Mesendoderm (in vitro differentiated cells): ENCODE measurements around the gene SRCIN1.

ENCODE experiments used
- DNase-seq: peaks from one replicate; pipeline ENCODE4 v3.0.0; 2013
- H2AK5ac ChIP-seq: 2 replicates; pipeline ENCODE4 v1.6.1; 2013; ENCODE audit warnings: low read length, inconsistent platforms
- H2BK120ac ChIP-seq: 2 replicates; pipeline ENCODE4 v1.6.1; 2013; ENCODE audit warnings: low read depth, mild to moderate bottlenecking, low read length, moderate library complexity, mixed read lengths
- H2BK15ac ChIP-seq: replicated peaks from 2 replicates; pipeline ENCODE4 v1.6.1; 2013; ENCODE audit warnings: low read depth, mild to moderate bottlenecking, moderate library complexity
- H2BK5ac ChIP-seq: 2 replicates; pipeline ENCODE4 v1.6.1; 2013; ENCODE audit warnings: low read length, inconsistent platforms
- H3K18ac ChIP-seq: 2 replicates; pipeline ENCODE4 v1.6.1; 2013; ENCODE audit warnings: mild to moderate bottlenecking, low read length, mixed read lengths
- H3K23ac ChIP-seq: one replicate; pipeline ENCODE4 v1.6.1; 2013; ENCODE audit warnings: low read length
- H3K27ac ChIP-seq: 2 replicates; pipeline ENCODE4 v1.5.1; 2013; ENCODE audit warnings: low read depth, mild to moderate bottlenecking, inconsistent platforms, low read length, moderate library complexity
- H3K27me3 ChIP-seq: 2 replicates; pipeline ENCODE4 v1.6.1; 2013; ENCODE audit warnings: low read length, control low read depth, mild to moderate bottlenecking, inconsistent platforms; ENCODE audit not compliant: insufficient read depth, poor library complexity
- H3K36me3 ChIP-seq: 2 replicates; pipeline ENCODE4 v1.6.1; 2013; ENCODE audit warnings: low read length, inconsistent platforms; ENCODE audit not compliant: control insufficient read depth, insufficient read depth
- H3K4ac ChIP-seq: one replicate; pipeline ENCODE4 v1.6.1; 2013; ENCODE audit warnings: low read depth, mild to moderate bottlenecking, low read length, moderate library complexity
- H3K4me1 ChIP-seq: 2 replicates; pipeline ENCODE4 v1.6.1; 2013; ENCODE audit warnings: low read depth, low read length, inconsistent platforms; ENCODE audit not compliant: control insufficient read depth
- H3K4me2 ChIP-seq: 2 replicates; pipeline ENCODE4 v1.6.1; 2013; ENCODE audit warnings: low read length
- H3K4me3 ChIP-seq: 2 replicates; pipeline ENCODE4 v1.5.1; 2013; ENCODE audit warnings: mild to moderate bottlenecking, low read length
- H3K56ac ChIP-seq: one replicate; pipeline ENCODE4 v1.6.1; 2013; ENCODE audit warnings: low read length
- H3K79me1 ChIP-seq: 2 replicates; pipeline ENCODE4 v1.6.1; 2013; ENCODE audit warnings: low read length, inconsistent platforms
- H3K79me2 ChIP-seq: 2 replicates; pipeline ENCODE4 v1.6.1; 2013; ENCODE audit warnings: mild to moderate bottlenecking, low read length; ENCODE audit not compliant: control insufficient read depth, insufficient read depth
- H3K9ac ChIP-seq: 2 replicates; pipeline ENCODE4 v1.6.1; 2013; ENCODE audit warnings: low read length, inconsistent platforms
- H4K5ac ChIP-seq: one replicate; pipeline ENCODE4 v1.6.1; 2013; ENCODE audit warnings: low read length
- H4K8ac ChIP-seq: one replicate; pipeline ENCODE4 v1.6.1; 2013; ENCODE audit warnings: low read depth, mild to moderate bottlenecking, control low read depth, low read length, moderate library complexity
- WGBS: extraction: QIAGEN DNeasy Blood & Tissue Kit; methylation state at CpG from one replicate; pipeline ENCODE4 v1.1.7; 2013; ENCODE audit warnings: low lambda C conversion rate, missing lambda C conversion rate; ENCODE audit not compliant: insufficient coverage; ENCODE audit errors: extremely low coverage; 5-methylcytosine and 5-hydroxymethylcytosine counted together

The SRCIN1 gene

GRCh38 chr17:38602453-38602852 lies 3.3 kb downstream of the SRCIN1 start:
- Histone ChIP-seq H3K27me3 (peaks cover 3% of the 10 kb centered on the region), H2BK15ac (no peak overlapping the region), H2BK120ac (no peak overlapping the region), H3K4me2 (no peak overlapping the region), H2BK5ac (no peak overlapping the region), H4K8ac (no peak overlapping the region), H3K79me2 (no peaks in the 10 kb centered on the region), H3K23ac (no peak overlapping the region), H3K56ac (peak overlapping the region; percentile 44), H3K27ac (no peak overlapping the region), H3K4ac (no peak overlapping the region), H3K36me3 (no peaks in the 10 kb centered on the region), H3K79me1 (no peaks in the 10 kb centered on the region), H3K4me1 (peaks cover 11% of the 10 kb centered on the region), H3K4me3 (no peak overlapping the region), H3K9ac (no peak overlapping the region), H3K18ac (no peak overlapping the region), H4K5ac (no peak overlapping the region), H2AK5ac (no peak overlapping the region)
- no peak for DNase-seq
- WGBS = no CpG with 5 or more reads among the region's 2 CpGs

GRCh38 chr17:38601539-38602351 lies 4.0 kb downstream of the SRCIN1 start:
- H3K4me3 ChIP-seq = peak overlapping the region; percentile 17
- H4K5ac ChIP-seq = no peak overlapping the region
- no peak overlapping the region for H3K4ac ChIP-seq
- no peak overlapping the region for H3K23ac ChIP-seq
- peak overlapping the region; percentile 57 for H3K9ac ChIP-seq
- H3K18ac ChIP-seq = no peak overlapping the region
- peaks cover 11% of the 10 kb centered on the region for H3K4me1 ChIP-seq
- no peak overlapping the region for H2AK5ac ChIP-seq
- no peaks in the 10 kb centered on the region for H3K79me2 ChIP-seq
- peak overlapping the region; percentile 82 for H3K56ac ChIP-seq
- no peaks in the 10 kb centered on the region for H3K79me1 ChIP-seq
- DNase-seq = peak; percentile 86
- H3K4me2 ChIP-seq = peak overlapping the region; percentile 79
- no peaks in the 10 kb centered on the region for H3K36me3 ChIP-seq
- H2BK5ac ChIP-seq = no peak overlapping the region
- H2BK15ac ChIP-seq = peak overlapping the region; percentile 9
- H3K27ac ChIP-seq = peak overlapping the region; percentile 4
- H3K27me3 ChIP-seq = peaks cover 3% of the 10 kb centered on the region
- no peak overlapping the region for H4K8ac ChIP-seq
- WGBS = no CpG with 5 or more reads among the region's 24 CpGs
- H2BK120ac ChIP-seq = no peak overlapping the region

GRCh38 chr17:38600906-38601305 lies 4.8 kb downstream of the SRCIN1 start:
- Histone ChIP-seq H2AK5ac (no peak overlapping the region), H3K79me1 (no peaks in the 10 kb centered on the region), H2BK15ac (no peak overlapping the region), H3K18ac (no peak overlapping the region), H4K8ac (no peak overlapping the region), H3K4me3 (no peak overlapping the region), H2BK120ac (no peak overlapping the region), H3K4ac (no peak overlapping the region), H3K9ac (no peak overlapping the region), H3K27me3 (peaks cover 3% of the 10 kb centered on the region), H4K5ac (no peak overlapping the region), H3K23ac (no peak overlapping the region), H3K56ac (peak overlapping the region; percentile 6), H2BK5ac (no peak overlapping the region), H3K4me2 (no peak overlapping the region), H3K4me1 (peaks cover 11% of the 10 kb centered on the region), H3K27ac (no peak overlapping the region), H3K36me3 (no peaks in the 10 kb centered on the region), H3K79me2 (no peaks in the 10 kb centered on the region)
- WGBS = no CpG with 5 or more reads among the region's 8 CpGs
- peak; percentile 82 for DNase-seq

- H3K36me3 ChIP-seq = no peaks in the 10 kb centered on the region
- no peak overlapping the region for H2BK15ac ChIP-seq
- WGBS = no CpG with 5 or more reads among the region's 4 CpGs
- no peak overlapping the region for H3K23ac ChIP-seq
- H3K56ac ChIP-seq = peak overlapping the region; percentile 6
- H3K4me2 ChIP-seq = no peak overlapping the region
- H4K8ac ChIP-seq = no peak overlapping the region
- no peak overlapping the region for H2BK5ac ChIP-seq
- no peak overlapping the region for H3K4ac ChIP-seq
- no peak overlapping the region for H2AK5ac ChIP-seq
- no peak overlapping the region for H3K9ac ChIP-seq
- H3K79me2 ChIP-seq = no peaks in the 10 kb centered on the region
- H3K27me3 ChIP-seq = peaks cover 3% of the 10 kb centered on the region
- no peak overlapping the region for H3K4me3 ChIP-seq
- H3K18ac ChIP-seq = no peak overlapping the region
- H3K4me1 ChIP-seq = peaks cover 11% of the 10 kb centered on the region
- no peak overlapping the region for H3K27ac ChIP-seq
- no peak overlapping the region for H4K5ac ChIP-seq
- H3K79me1 ChIP-seq = no peaks in the 10 kb centered on the region
- DNase-seq = no peak
- H2BK120ac ChIP-seq = no peak overlapping the region
Measured at GRCh38 chr17:38600416-38600815, 5.3 kb downstream of the SRCIN1 start.

- peak overlapping the region; percentile 25 for H2AK5ac ChIP-seq
- DNase-seq = no peak
- no peaks in the 10 kb centered on the region for H3K79me2 ChIP-seq
- WGBS = no CpG with 5 or more reads among the region's 9 CpGs
- no peaks in the 10 kb centered on the region for H3K36me3 ChIP-seq
- H2BK5ac ChIP-seq = no peak overlapping the region
- no peak overlapping the region for H3K23ac ChIP-seq
- no peak overlapping the region for H3K56ac ChIP-seq
- no peaks in the 10 kb centered on the region for H3K79me1 ChIP-seq
- no peak overlapping the region for H3K4me2 ChIP-seq
- H2BK120ac ChIP-seq = no peak overlapping the region
- H3K27me3 ChIP-seq = peaks cover 3% of the 10 kb centered on the region
- H3K9ac ChIP-seq = peak overlapping the region; percentile 14
- H4K8ac ChIP-seq = no peak overlapping the region
- H3K4me3 ChIP-seq = no peak overlapping the region
- H3K4me1 ChIP-seq = peaks cover 11% of the 10 kb centered on the region
- no peak overlapping the region for H4K5ac ChIP-seq
- H3K18ac ChIP-seq = no peak overlapping the region
- H3K27ac ChIP-seq = no peak overlapping the region
- no peak overlapping the region for H2BK15ac ChIP-seq
- no peak overlapping the region for H3K4ac ChIP-seq
Measured at GRCh38 chr17:38599398-38599856, 6.3 kb downstream of the SRCIN1 start.
